Tibial nerve (tissue), 4 donors: ENCODE data around the gene GATA1. TPM values are rescaled to one million over a fixed set of nuclear protein-coding genes. Genes with fewer than 3 reads are reported as not detected.

ENCODE experiments used
- DNase-seq, 2 donors: peaks; one replicate each; pipeline ENCODE4 v3.0.0-alpha.2; 2019; ENCODE audit warnings: low spot score in 2 of 2
- H3K27ac ChIP-seq, 4 donors: fragments of 200-600 bp; sonication (generic) in 3 of 4; one replicate each; pipeline ENCODE4 v1.5.1; 2017 to 2019; ENCODE audit warnings: mild to moderate bottlenecking in 1 of 4
- H3K27me3 ChIP-seq, 2 donors: fragments of 200-600 bp; sonication (generic) in 1 of 2; one replicate each; pipeline versions ENCODE4 v1.5.1 to v1.6.0; 2017 to 2019
- H3K36me3 ChIP-seq, 3 donors: fragments of 200-600 bp; sonication (generic); one replicate each; pipeline ENCODE4 v1.5.1; 2018 to 2019
- H3K4me1 ChIP-seq, 4 donors: fragments of 200-600 bp; sonication (generic) in 3 of 4; one replicate each; pipeline ENCODE4 v1.5.1; 2017 to 2019
- H3K4me3 ChIP-seq, 4 donors: fragments of 200-600 bp; sonication (generic) in 3 of 4; one replicate each; pipeline ENCODE4 v1.5.1; 2017 to 2019; ENCODE audit warnings: mild to moderate bottlenecking in 1 of 4, moderate library complexity in 1 of 4
- H3K9me3 ChIP-seq, 4 donors: fragments of 200-600 bp; sonication (generic) in 3 of 4; one replicate each; pipeline ENCODE4 v1.5.1; 2017 to 2019
- CTCF ChIP-seq, 5 experiments: fragments of 200-600 bp in 3 of 5; fragments of 450-650 bp in 2 of 5; sonication (generic) in 3 of 5; IDR thresholded peaks; one replicate each; pipeline ENCODE4 v1.5.1; 2016 to 2019; ENCODE audit warnings: antibody characterized with exemption in 5 of 5, mild to moderate bottlenecking in 3 of 5, moderate library complexity in 2 of 5
- EP300 ChIP-seq, 2 donors: sonication (generic); formaldehyde crosslinking; IDR thresholded peaks; one replicate each; pipeline ENCODE4 v1.6.1; 2017; ENCODE audit warnings: antibody characterized with exemption in 2 of 2, mild to moderate bottlenecking in 1 of 2
- POLR2A ChIP-seq, 2 donors: fragments of 450-650 bp; IDR thresholded peaks; one replicate each; pipeline ENCODE4 v1.6.1; 2017; ENCODE audit warnings: antibody characterized with exemption in 2 of 2, mild to moderate bottlenecking in 2 of 2, moderate library complexity in 2 of 2
- WGBS, 2 donors: methylation state at CpG; one replicate each; pipeline ENCODE4 v1.1.5; 2018; 5-methylcytosine and 5-hydroxymethylcytosine counted together
- total RNA-seq, 4 donors: library from RNA; depleted of rRNA; stranded (reverse); fragments of >200 nt; gene quantifications; one replicate each; pipeline ENCODE4 v1.1.0, GENCODE V29; 2016

The GATA1 gene
- total RNA-seq, 4 donors from 2014 or later = 0.90 TPM; not detected in 3

- H3K9me3 ChIP-seq = no peaks in the 10 kb centered on the region
- DNase-seq = no peak
Observed at GRCh38 chrX:48813644-48814043, 27.3 kb downstream of the GATA1 start.

GRCh38 chrX:48814722-48815121, 28.3 kb downstream of the GATA1 start:
- Histone ChIP-seq H3K9me3 (no peaks in the 10 kb centered on the region), H3K4me1 (no peaks in the 10 kb centered on the region), H3K4me3 (no peak overlapping the region), H3K27ac (no peak overlapping the region), H3K27me3 (no peaks in the 10 kb centered on the region), H3K36me3 (peaks cover 0 to 83% (median 0%) of the 10 kb centered on the region in 3 donors)
- no peak for TF ChIP-seq POLR2A (IDR thresholded peaks at IDR 0.05)
- TF ChIP-seq EP300 (IDR thresholded peaks at IDR 0.05) = no peak
- TF ChIP-seq CTCF (IDR thresholded peaks at IDR 0.05) = no peak
- 80 to 91% methylated on average over 4 to 8 of the region's 8 CpGs for WGBS, 2 donors
- DNase-seq = no peak

More at GRCh38 chrX:48813644-48814043, 27.3 kb downstream of the GATA1 start:
- Histone ChIP-seq H3K27me3 (no peaks in the 10 kb centered on the region), H3K4me3 (no peak overlapping the region), H3K4me1 (no peaks in the 10 kb centered on the region), H3K27ac (no peak overlapping the region), H3K36me3 (peaks cover 0 to 72% (median 0%) of the 10 kb centered on the region in 3 donors)
- TF ChIP-seq POLR2A (IDR thresholded peaks at IDR 0.05) = no peak
- TF ChIP-seq EP300 (IDR thresholded peaks at IDR 0.05) = no peak
- TF ChIP-seq CTCF (IDR thresholded peaks at IDR 0.05) = no peak
- WGBS, 2 donors = 82 to 96% methylated on average over 8 of the region's 8 CpGs

DNA sequence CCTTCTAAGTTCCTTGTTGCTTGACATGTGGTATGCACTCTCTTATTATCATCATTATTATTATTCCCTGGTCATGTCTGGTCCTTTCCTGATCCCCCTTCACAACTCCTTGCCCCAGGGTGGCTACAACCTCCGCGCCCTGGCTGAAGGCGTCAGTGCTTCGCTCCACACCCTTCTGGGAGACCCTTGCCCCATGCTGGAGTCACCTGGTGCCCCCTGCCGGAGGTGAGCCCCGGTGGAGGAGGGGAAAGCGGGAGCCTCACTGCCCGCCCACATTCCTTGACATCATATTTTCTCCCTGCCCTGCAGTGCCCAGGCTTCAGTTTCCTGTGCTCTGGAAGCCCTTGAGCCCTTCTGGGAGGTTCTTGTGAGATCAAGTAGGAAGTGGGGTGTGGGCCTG, 28.9 kb downstream of the GATA1 start:
- no peaks in the 10 kb centered on the region for H3K27me3 ChIP-seq
- H3K36me3 ChIP-seq = peaks cover 0 to 84% (median 0%) of the 10 kb centered on the region in 3 donors
- DNase-seq = no peak
- no peak overlapping the region for H3K27ac ChIP-seq
- no peak overlapping the region for H3K4me3 ChIP-seq
- H3K9me3 ChIP-seq = no peaks in the 10 kb centered on the region
- no peaks in the 10 kb centered on the region for H3K4me1 ChIP-seq
- WGBS, 2 donors = 92% methylated on average over 5 to 8 of the region's 8 CpGs
- TF ChIP-seq POLR2A (IDR thresholded peaks at IDR 0.05) (no peak), EP300 (IDR thresholded peaks at IDR 0.05) (no peak), CTCF (IDR thresholded peaks at IDR 0.05) (no peak)

DNA sequence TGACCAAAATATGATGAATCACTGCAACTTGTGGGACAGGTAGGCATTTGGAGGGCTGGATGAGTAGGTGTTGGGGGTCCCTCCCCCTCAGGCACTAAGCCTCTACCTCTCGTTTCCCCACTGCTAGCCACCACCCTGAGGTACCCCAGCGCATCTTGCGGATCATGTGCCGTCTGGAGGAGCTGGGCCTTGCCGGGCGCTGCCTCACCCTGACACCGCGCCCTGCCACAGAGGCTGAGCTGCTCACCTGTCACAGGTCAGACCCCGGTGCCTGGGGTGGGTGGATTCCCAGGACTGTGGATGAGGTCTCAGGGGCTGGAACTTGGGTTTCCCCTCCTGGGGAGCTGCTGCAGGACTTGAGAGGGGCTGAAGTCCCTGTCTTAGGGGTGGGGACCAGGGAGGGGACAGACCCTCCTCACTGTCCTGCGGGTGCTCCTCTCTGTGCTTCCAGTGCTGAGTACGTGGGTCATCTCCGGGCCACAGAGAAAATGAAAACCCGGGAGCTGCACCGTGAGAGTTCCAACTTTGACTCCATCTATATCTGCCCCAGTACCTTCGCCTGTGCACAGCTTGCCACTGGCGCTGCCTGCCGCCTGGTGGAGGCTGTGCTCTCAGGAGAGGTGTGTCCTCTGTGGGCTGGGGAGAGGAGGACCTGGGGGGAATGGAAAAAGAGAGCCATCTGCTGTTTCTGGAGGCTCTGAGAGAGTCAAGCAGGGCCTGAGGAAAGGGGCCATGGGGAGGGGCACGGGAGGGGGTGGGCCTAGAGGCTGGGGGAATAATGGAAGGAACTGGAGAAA, 29.8 kb downstream of the GATA1 start:
- Histone ChIP-seq H3K4me1 (no peaks in the 10 kb centered on the region), H3K27ac (no peak overlapping the region), H3K27me3 (no peaks in the 10 kb centered on the region), H3K9me3 (no peaks in the 10 kb centered on the region), H3K4me3 (no peak overlapping the region), H3K36me3 (peaks cover 0 to 84% (median 0%) of the 10 kb centered on the region in 3 donors)
- WGBS, 2 donors = 87 to 93% methylated on average over 8 to 17 of the region's 18 CpGs
- DNase-seq = no peak
- TF ChIP-seq EP300 (IDR thresholded peaks at IDR 0.05) (no peak), CTCF (IDR thresholded peaks at IDR 0.05) (no peak), POLR2A (IDR thresholded peaks at IDR 0.05) (no peak)

DNA sequence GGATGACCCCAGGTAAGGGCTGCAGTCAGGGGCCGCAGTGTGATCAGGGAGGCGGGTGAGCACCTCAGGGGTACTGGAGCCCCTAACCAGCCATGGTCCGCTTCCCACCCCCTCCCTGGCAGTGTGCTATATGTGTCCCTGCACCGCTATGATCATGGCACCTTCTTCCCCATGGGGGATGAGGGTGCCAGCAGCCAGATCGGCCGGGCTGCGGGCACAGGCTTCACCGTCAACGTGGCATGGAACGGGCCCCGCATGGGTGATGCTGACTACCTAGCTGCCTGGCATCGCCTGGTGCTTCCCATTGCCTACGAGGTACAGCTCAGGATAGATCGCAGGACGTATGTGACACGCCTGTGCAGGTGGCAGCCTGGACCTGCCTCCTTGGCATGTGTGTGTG, 31.7 kb downstream of the GATA1 start:
- TF ChIP-seq POLR2A (IDR thresholded peaks at IDR 0.05) (no peak), EP300 (IDR thresholded peaks at IDR 0.05) (no peak)
- Histone ChIP-seq H3K27ac (no peak overlapping the region), H3K4me1 (no peaks in the 10 kb centered on the region), H3K9me3 (no peaks in the 10 kb centered on the region), H3K36me3 (peaks cover 0 to 88% (median 0%) of the 10 kb centered on the region in 3 donors), H3K4me3 (no peak overlapping the region), H3K27me3 (no peaks in the 10 kb centered on the region)
- DNase-seq = no peak
- 87 to 93% methylated on average over 3 to 4 of the region's 16 CpGs for WGBS, 2 donors
